Body of pancreas (tissue), 4 donors: Measurements from ENCODE around the gene PRKAA1. TPM values are rescaled to one million over a fixed set of nuclear protein-coding genes. Genes with fewer than 3 reads are reported as not detected.
A peak's percentile ranks its signal among the peaks of the same experiment; 100 is the strongest.

Source experiments
- ATAC-seq: fragments of 150-250 bp; one replicate; pipeline ENCODE4 v1.9.1; 2016
- DNase-seq, 4 donors: peaks; one replicate each; pipeline ENCODE4 v3.0.0-alpha.2; 2019
- H3K27ac ChIP-seq, 4 donors: fragments of 200-600 bp; sonication (generic); 1 replicate in 3 of 4; 2 replicates in 1 of 4; pipeline versions ENCODE4 v1.5.1 to v1.6.1; 2016 to 2019; ENCODE audit warnings: mild to moderate bottlenecking in 1 of 4, mixed read lengths in 1 of 4, moderate library complexity in 1 of 4
- H3K27me3 ChIP-seq, 2 donors: fragments of 200-600 bp; sonication (generic); one replicate each; pipeline ENCODE4 v1.6.0; 2016; ENCODE audit warnings: mild to moderate bottlenecking in 1 of 2
- H3K36me3 ChIP-seq, 2 donors: fragments of 200-600 bp; sonication (generic); replicated peaks in 1 of 2; 2 replicates each; pipeline ENCODE4 v1.5.1; 2016; ENCODE audit warnings: low read depth in 2 of 2; ENCODE audit not compliant: insufficient read depth in 1 of 2
- H3K4me1 ChIP-seq: fragments of 200-600 bp; sonication (generic); one replicate; pipeline ENCODE4 v1.6.0; 2016
- H3K4me3 ChIP-seq, 2 donors: fragments of 200-600 bp; sonication (generic); 1 replicate in 1 of 2; 2 replicates in 1 of 2; pipeline ENCODE4 v1.5.1; 2016 to 2019
- H3K9me3 ChIP-seq, 3 donors: fragments of 200-600 bp; sonication (generic); 1 replicate in 2 of 3; 2 replicates in 1 of 3; pipeline ENCODE4 v1.5.1; 2016
- POLR2A ChIP-seq, 3 donors: fragments of 450-650 bp; IDR thresholded peaks; one replicate each; pipeline ENCODE4 v1.6.1; 2016; ENCODE audit warnings: antibody characterized with exemption in 3 of 3, mild to moderate bottlenecking in 2 of 3
- WGBS, 2 donors: methylation state at CpG; one replicate each; pipeline ENCODE4 v1.1.5; 2017; 5-methylcytosine and 5-hydroxymethylcytosine counted together
- intact Hi-C: fragments of 100-400 bp; cut with DNase I; formaldehyde crosslinking; loops from one replicate; pipeline ENCODE4 v1.15.1; 2023
- total RNA-seq, 2 donors: library from RNA; depleted of rRNA; stranded (reverse); fragments of >200 nt; gene quantifications; one replicate each; pipeline ENCODE4 v1.1.0, GENCODE V29; 2016
- TF ChIP-seq, protein P1 (sequence below), 7 experiments: fragments of 450-650 bp in 4 of 7; fragments of 200-600 bp in 3 of 7; sonication (generic) in 3 of 7; IDR thresholded peaks; one replicate each; pipeline ENCODE4 v1.5.1; 2016 to 2019; ENCODE audit warnings: antibody characterized with exemption in 7 of 7

Gene PRKAA1
- total RNA-seq, 2 donors from 2014 or later = 53.2 to 70.9 TPM

DNA sequence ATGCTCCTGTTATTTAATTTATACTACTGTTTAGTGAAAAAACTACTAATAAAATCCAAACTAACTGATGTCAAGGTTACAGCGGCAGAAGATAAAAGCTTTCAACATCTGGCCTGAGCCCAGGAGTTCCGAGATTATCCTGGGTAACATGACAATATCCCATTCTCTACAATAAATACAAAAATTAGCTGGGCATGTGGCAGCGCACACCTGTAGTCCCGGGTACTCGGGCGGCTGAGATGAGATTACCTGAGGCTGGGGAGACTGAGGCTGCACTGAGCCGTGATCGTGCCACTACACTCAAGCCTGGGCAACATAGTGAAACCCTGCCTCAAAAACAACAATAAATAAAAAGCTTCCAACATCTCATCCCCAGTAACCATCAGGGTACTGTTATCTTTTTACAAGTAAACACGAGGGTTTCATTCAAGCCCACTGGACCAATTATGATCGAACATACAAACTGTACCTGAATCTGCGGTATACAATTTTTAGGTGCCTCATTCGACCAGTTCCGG lies 35.6 kb upstream of the PRKAA1 start:
- peak overlapping the region; percentile 89 to 93 (median 90) for H3K27ac ChIP-seq
- H3K27me3 ChIP-seq = no peaks in the 10 kb centered on the region
- TF ChIP-seq, protein P1, sequence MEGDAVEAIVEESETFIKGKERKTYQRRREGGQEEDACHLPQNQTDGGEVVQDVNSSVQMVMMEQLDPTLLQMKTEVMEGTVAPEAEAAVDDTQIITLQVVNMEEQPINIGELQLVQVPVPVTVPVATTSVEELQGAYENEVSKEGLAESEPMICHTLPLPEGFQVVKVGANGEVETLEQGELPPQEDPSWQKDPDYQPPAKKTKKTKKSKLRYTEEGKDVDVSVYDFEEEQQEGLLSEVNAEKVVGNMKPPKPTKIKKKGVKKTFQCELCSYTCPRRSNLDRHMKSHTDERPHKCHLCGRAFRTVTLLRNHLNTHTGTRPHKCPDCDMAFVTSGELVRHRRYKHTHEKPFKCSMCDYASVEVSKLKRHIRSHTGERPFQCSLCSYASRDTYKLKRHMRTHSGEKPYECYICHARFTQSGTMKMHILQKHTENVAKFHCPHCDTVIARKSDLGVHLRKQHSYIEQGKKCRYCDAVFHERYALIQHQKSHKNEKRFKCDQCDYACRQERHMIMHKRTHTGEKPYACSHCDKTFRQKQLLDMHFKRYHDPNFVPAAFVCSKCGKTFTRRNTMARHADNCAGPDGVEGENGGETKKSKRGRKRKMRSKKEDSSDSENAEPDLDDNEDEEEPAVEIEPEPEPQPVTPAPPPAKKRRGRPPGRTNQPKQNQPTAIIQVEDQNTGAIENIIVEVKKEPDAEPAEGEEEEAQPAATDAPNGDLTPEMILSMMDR (IDR thresholded peaks at IDR 0.05) = no peak
- TF ChIP-seq POLR2A (IDR thresholded peaks at IDR 0.05) = no peak
- peaks cover 31% of the 10 kb centered on the region for H3K4me1 ChIP-seq
- peaks cover 0 to 25% of the 10 kb centered on the region in 2 donors for H3K36me3 ChIP-seq
- WGBS, 2 donors = 25 to 29% methylated on average over 13 of the region's 13 CpGs
- H3K4me3 ChIP-seq = peak overlapping the region; percentile 51 to 56
- no peaks in the 10 kb centered on the region for H3K9me3 ChIP-seq
- DNase-seq (no peak), ATAC-seq (no peak)
- intact Hi-C loops = no loop called here

DNA sequence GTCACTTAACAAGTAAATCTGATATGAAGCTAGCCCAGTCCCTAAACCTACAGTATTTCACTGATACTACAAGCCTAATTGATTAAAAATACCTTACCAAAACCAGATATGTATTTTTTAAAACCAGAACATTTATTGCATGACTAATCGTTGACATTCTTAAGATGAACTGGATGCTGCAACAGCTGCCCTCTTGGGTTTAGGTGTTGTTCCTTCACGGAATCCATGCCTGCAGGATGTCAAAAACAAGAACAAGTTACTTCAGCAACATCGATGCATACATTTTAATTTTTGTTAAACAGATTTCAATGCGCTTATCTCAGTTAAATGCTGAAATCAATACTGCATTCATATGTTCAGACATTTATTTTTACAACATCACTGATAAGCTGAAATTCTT lies 34.2 kb upstream of the PRKAA1 start:
- H3K36me3 ChIP-seq = peaks cover 0 to 31% of the 10 kb centered on the region in 2 donors
- no peaks in the 10 kb centered on the region for H3K9me3 ChIP-seq
- TF ChIP-seq POLR2A (IDR thresholded peaks at IDR 0.05) = no peak
- TF ChIP-seq, protein P1 (IDR thresholded peaks at IDR 0.05) = no peak
- no peak overlapping the region for H3K27ac ChIP-seq
- DNase-seq (no peak), ATAC-seq (no peak)
- no peak overlapping the region for H3K4me3 ChIP-seq
- H3K4me1 ChIP-seq = peaks cover 31% of the 10 kb centered on the region
- intact Hi-C loops = no loop called here
- WGBS, 2 donors = 79 to 82% methylated on average over 4 of the region's 4 CpGs
- no peaks in the 10 kb centered on the region for H3K27me3 ChIP-seq

DNA sequence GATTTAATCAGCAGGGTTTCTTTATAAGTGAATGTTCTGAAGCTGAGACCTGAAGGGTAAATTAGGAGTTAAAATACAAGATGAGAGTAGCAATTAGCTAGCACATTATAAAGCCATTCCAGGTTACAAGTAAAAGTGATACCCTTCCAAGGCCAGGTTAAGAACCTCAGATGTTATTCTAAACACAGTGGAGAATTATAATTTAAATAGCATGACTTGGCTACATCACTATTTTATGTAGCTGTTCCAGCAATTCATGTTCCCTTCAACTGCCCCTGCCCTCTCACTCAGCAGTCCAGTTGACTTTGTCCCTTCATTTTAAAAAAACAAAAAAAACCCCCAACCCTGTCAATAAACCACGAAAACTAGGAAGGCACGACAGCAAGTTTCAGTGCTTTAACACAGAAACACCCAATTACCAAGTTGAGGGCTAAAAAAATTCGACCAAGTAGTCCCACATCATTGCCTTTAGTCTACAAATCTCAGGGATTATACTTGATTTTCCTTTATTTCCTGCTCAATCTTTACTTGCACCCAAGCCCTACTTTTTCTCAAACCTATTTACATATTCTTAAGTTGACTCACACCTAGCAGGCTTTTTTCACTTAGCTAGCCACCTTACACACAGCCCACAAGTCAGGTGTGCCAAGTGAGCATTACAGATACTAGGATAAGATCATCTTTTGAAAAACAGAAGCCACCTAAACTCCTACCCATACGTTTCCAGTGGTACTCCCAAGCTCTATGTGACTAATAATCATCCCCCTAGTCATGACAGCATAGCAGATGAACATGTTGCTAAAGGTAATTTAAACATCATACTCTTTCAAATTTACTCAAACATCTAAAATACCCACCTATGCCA lies 33.4 kb upstream of the PRKAA1 start:
- Histone ChIP-seq H3K9me3 (no peaks in the 10 kb centered on the region), H3K4me1 (peaks cover 31% of the 10 kb centered on the region), H3K4me3 (no peak overlapping the region), H3K27ac (no peak overlapping the region), H3K36me3 (peaks cover 0 to 31% of the 10 kb centered on the region in 2 donors), H3K27me3 (no peaks in the 10 kb centered on the region)
- intact Hi-C loops = no loop called here
- ATAC-seq (no peak), DNase-seq (no peak)
- WGBS, 2 donors = 69 to 72% methylated on average over 4 of the region's 4 CpGs
- TF ChIP-seq, protein P1 (IDR thresholded peaks at IDR 0.05) = no peak
- TF ChIP-seq POLR2A (IDR thresholded peaks at IDR 0.05) = no peak

DNA sequence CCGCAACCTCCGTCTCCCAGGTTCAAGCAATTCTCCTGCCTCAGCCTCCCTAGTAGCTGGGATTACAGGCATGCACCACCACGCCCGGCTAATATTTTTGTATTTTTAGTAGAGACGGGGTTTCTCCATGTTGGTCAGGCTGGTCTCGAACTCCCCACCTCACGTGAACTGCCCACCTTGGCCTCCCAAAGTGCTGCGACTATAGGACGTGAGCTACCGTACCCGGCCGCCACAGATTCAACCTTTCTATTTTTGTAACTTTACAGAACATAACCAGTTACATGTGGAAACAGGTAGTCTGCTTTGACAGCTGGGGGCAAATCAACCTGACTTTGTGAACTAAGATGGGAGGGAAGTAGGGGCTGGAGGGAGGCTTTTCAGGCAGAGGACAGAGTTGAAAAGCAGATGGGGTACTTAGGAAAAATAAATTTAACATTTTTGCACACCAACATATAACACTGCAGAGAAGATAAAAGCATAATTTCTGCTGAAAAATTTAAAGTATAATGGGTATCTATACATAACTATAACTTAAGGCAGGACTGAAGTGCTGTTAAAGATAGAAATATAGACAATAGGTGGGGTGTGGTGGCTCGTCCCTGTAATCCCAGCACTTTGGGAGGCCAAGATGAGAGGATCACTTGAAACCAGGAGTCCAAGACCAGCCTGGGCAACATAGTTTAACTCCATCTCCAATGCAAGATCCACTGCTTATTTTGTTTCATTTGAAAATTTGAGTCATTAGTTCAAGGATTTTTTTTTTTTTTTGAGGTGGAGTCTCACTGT lies 31.8 kb upstream of the PRKAA1 start:
- Histone ChIP-seq H3K27me3 (no peaks in the 10 kb centered on the region), H3K36me3 (peaks cover 0 to 31% of the 10 kb centered on the region in 2 donors), H3K4me1 (peaks cover 24% of the 10 kb centered on the region), H3K9me3 (no peaks in the 10 kb centered on the region), H3K4me3 (no peak overlapping the region), H3K27ac (no peak overlapping the region)
- intact Hi-C loops = no loop called here
- WGBS, 2 donors = 92 to 95% methylated on average over 13 of the region's 13 CpGs
- ATAC-seq (no peak), DNase-seq (no peak)
- TF ChIP-seq POLR2A (IDR thresholded peaks at IDR 0.05) = no peak
